ENCODE results near the gene KRT9.

Gene KRT9

GRCh38 chr17:41522301-41523224, 49.3 kb downstream of the KRT9 start:
- H3K27ac ChIP-seq: no peak overlapping the region
- no peak overlapping the region for H3K9ac ChIP-seq
- no peak overlapping the region for H3K4me3 ChIP-seq (ENCODE audit: low read depth, low read length)
- no peaks in the 10 kb centered on the region for H3K9me3 ChIP-seq (ENCODE audit: control insufficient read depth, low read length)
- H3K36me3 ChIP-seq (ENCODE audit: control insufficient read depth, insufficient read depth, low read length): no peaks in the 10 kb centered on the region
- H3K27me3 ChIP-seq (ENCODE audit: control insufficient read depth, insufficient read depth, low read length): no peaks in the 10 kb centered on the region
- no peaks in the 10 kb centered on the region for H3K79me2 ChIP-seq
- no peak for TF ChIP-seq CTCF (IDR thresholded peaks at IDR 0.05)
- H3K4me2 ChIP-seq (ENCODE audit: low read length): no peak overlapping the region
- H2AFZ ChIP-seq: no peak overlapping the region
- peaks cover 6% of the 10 kb centered on the region for H3K4me1 ChIP-seq

GRCh38 chr17:41521574-41522261, 50.1 kb downstream of the KRT9 start:
- Histone ChIP-seq H3K9me3 (ENCODE audit: control insufficient read depth, low read length) (no peaks in the 10 kb centered on the region), H3K4me1 (peaks cover 6% of the 10 kb centered on the region), H3K9ac (no peak overlapping the region)

GRCh38 chr17:41520821-41521521, 50.9 kb downstream of the KRT9 start:
- Histone ChIP-seq H3K4me1 (peaks cover 6% of the 10 kb centered on the region), H3K27me3 (ENCODE audit: control insufficient read depth, insufficient read depth, low read length) (no peaks in the 10 kb centered on the region), H3K9me3 (ENCODE audit: control insufficient read depth, low read length) (no peaks in the 10 kb centered on the region), H3K36me3 (ENCODE audit: control insufficient read depth, insufficient read depth, low read length) (no peaks in the 10 kb centered on the region), H3K27ac (no peak overlapping the region), H3K9ac (no peak overlapping the region), H3K4me3 (ENCODE audit: low read depth, low read length) (no peak overlapping the region), H2AFZ (no peak overlapping the region), H3K79me2 (no peaks in the 10 kb centered on the region), H3K4me2 (ENCODE audit: low read length) (no peak overlapping the region)
- TF ChIP-seq CTCF (IDR thresholded peaks at IDR 0.05): no peak

More at GRCh38 chr17:41521574-41522261, 50.1 kb downstream of the KRT9 start:
- no peak for TF ChIP-seq CTCF (IDR thresholded peaks at IDR 0.05)
- H3K27me3 ChIP-seq (ENCODE audit: control insufficient read depth, insufficient read depth, low read length): no peaks in the 10 kb centered on the region
- H2AFZ ChIP-seq: no peak overlapping the region
- no peak overlapping the region for H3K4me2 ChIP-seq (ENCODE audit: low read length)
- no peaks in the 10 kb centered on the region for H3K36me3 ChIP-seq (ENCODE audit: control insufficient read depth, insufficient read depth, low read length)
- no peaks in the 10 kb centered on the region for H3K79me2 ChIP-seq
- H3K4me3 ChIP-seq (ENCODE audit: low read depth, low read length): no peak overlapping the region
- H3K27ac ChIP-seq: no peak overlapping the region

- no peak overlapping the region for H3K27ac ChIP-seq
- H3K4me2 ChIP-seq (ENCODE audit: low read length): no peak overlapping the region
- H3K27me3 ChIP-seq (ENCODE audit: control insufficient read depth, insufficient read depth, low read length): no peaks in the 10 kb centered on the region
- peak overlapping the region; percentile 25 for H2AFZ ChIP-seq
- no peaks in the 10 kb centered on the region for H3K79me2 ChIP-seq
- no peak overlapping the region for H3K4me3 ChIP-seq (ENCODE audit: low read depth, low read length)
- H3K9ac ChIP-seq: no peak overlapping the region
- H3K36me3 ChIP-seq (ENCODE audit: control insufficient read depth, insufficient read depth, low read length): no peaks in the 10 kb centered on the region
- H3K4me1 ChIP-seq: peaks cover 6% of the 10 kb centered on the region
- no peaks in the 10 kb centered on the region for H3K9me3 ChIP-seq (ENCODE audit: control insufficient read depth, low read length)
- no peak for TF ChIP-seq CTCF (IDR thresholded peaks at IDR 0.05)
These were observed 52.2 kb downstream of the KRT9 start for GRCh38 chr17:41519501-41520224.

Data from parathyroid adenoma (tissue), 2 donors.